ENCODE data around the gene GNRHR.
"Not testable (repeated sequence)": the region's sequence is repeated elsewhere in the genome, so short reads cannot be mapped to it uniquely, and the experiment has no call there.

Gene GNRHR

DNA sequence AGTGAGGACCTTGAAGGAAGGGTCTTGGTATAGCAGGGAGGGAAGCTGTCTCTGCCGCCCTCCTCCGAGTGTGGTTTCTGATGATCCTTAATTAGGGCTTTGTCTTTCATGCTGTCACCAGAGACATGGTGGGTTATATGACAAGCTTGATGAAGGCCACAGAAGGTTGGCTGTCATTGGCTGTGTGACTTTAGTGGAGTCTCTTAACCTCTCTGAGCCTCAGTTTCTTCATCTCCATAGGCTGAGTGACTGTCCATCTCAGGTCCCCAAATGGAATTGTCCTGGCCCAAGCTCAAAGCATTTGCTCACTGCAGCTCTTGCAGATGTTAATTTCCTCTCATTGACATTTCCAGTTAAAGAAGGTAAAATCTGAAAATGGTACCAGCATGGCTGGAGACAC lies 36.6 kb downstream of the GNRHR start:
- peaks cover 14% of the 10 kb centered on the region for H3K36me3 Mint-ChIP-seq
- H3K9me3 Mint-ChIP-seq = no peaks in the 10 kb centered on the region
- peaks cover 18% of the 10 kb centered on the region for H3K4me1 Mint-ChIP-seq
- no peak overlapping the region for H3K4me3 Mint-ChIP-seq
- no peak overlapping the region for H3K27ac Mint-ChIP-seq
- no peaks in the 10 kb centered on the region for H3K27me3 Mint-ChIP-seq

DNA sequence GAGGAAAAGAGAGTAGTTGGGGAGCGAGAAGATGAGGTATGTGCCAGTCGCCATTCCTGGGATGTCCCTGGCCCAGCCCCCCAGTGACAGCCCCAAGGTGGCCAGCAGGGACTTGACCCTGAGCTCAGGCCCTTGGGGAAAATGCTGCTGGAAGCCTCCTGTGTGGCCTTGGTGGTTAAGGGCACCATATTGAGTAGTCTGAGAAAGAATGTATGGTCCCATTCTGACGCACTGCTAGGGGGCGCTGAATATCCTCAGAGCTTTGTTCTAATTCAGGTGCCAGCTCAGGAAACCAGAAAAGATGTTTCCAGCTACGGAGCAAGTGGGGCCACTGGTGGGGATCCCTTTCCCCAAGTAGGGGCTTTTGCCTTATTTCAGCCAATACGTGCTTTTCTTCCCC lies 39.2 kb downstream of the GNRHR start:
- Mint-ChIP-seq H3K36me3 (peaks cover 11% of the 10 kb centered on the region), H3K4me3 (no peak overlapping the region), H3K27ac (no peak overlapping the region), H3K27me3 (no peaks in the 10 kb centered on the region), H3K4me1 (peaks cover 26% of the 10 kb centered on the region), H3K9me3 (no peaks in the 10 kb centered on the region)

GRCh38 chr4:67714248-67714583 lies 40.0 kb downstream of the GNRHR start:
- no peaks in the 10 kb centered on the region for H3K9me3 Mint-ChIP-seq
- H3K4me3 Mint-ChIP-seq = no peak overlapping the region
- peak overlapping the region; percentile 3 for H3K27ac Mint-ChIP-seq
- peaks cover 14% of the 10 kb centered on the region for H3K36me3 Mint-ChIP-seq
- no peaks in the 10 kb centered on the region for H3K27me3 Mint-ChIP-seq
- H3K4me1 Mint-ChIP-seq = peaks cover 31% of the 10 kb centered on the region

DNA sequence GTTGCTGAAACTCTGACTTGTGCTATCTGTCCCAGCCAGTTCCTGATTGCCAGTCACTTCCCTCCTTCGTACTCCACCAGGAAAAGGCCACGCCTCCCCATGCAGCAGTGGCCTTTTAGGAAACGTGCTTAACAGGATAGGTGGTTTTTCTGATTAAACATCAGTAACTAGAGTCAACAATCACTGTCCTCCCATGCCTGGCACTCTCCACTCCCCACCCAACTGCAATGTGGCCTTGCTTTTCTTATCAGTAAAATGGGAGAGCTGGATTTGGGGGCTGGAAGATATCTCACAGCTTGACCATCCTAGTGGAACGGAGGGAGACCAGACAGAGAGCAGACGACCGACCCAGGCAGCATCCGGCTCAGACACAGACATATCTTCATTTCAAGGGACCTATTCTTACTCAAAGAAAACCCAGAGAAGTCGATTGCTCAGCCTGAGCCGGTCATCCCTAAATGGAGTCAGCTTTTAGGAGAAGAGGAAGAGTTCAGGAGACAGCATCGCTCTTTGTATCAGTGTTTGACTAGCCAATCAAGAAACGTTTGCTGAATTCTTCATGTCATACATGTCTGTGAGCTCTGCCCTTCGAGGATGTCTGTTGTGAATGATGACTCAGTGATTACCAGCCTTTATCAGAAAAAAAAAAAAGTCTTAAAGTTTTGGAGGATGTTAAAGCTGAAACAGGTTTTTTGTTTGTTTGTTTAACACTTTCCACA lies 40.5 kb downstream of the GNRHR start:
- no peaks in the 10 kb centered on the region for H3K9me3 Mint-ChIP-seq
- H3K27ac Mint-ChIP-seq = peak overlapping the region; percentile 3
- H3K27me3 Mint-ChIP-seq = no peaks in the 10 kb centered on the region
- no peak overlapping the region for H3K4me3 Mint-ChIP-seq
- peaks cover 32% of the 10 kb centered on the region for H3K4me1 Mint-ChIP-seq
- peaks cover 15% of the 10 kb centered on the region for H3K36me3 Mint-ChIP-seq

DNA sequence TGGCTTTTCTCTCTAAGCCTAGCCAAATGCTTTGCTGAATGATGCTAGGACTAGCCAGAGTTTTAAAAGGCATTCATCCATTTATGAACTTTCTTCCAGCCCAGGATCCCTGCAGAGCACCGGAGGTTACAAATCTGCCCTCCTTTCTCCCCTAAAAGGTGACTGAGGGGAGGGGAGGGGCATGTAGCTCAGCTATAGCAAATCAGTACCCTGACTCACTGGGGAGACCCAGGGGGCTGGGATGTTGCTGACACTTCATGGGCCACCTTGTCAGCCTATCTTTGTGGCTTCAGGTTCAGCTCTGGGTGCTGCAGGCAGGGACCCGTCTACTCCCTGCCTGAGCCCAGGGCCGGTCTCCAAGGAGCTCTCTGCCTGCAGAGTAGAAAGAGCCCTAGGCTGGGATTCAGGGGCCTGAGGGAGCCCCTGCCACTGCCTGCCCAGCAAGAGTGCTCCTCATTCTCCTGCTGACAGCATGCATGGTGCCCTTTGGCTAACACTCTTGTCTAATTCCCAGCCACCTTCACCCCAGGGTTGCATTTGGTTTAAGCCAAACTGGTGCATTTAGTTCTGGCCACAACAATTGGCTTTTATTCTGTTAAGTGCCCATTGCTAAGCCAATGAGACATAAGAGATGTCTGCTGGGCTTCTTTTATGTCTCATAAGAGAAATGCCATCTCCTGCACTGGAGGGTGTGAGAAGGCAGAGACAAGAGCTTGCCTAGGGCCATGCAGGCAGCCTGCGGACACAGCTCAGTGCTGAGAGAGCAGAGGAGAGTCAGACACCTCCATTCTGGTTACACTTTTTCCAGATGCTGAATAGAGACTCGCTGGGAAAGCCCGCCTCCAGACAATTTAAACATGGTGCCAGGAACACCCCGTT lies 41.3 kb downstream of the GNRHR start:
- H3K36me3 Mint-ChIP-seq = peaks cover 19% of the 10 kb centered on the region
- no peak overlapping the region for H3K27ac Mint-ChIP-seq
- H3K4me3 Mint-ChIP-seq = no peak overlapping the region

GRCh38 chr4:67712000-67712625 lies 42.1 kb downstream of the GNRHR start:
- Mint-ChIP-seq H3K27me3 (no peaks in the 10 kb centered on the region), H3K4me1 (peaks cover 41% of the 10 kb centered on the region), H3K4me3 (no peak overlapping the region), H3K9me3 (no peaks in the 10 kb centered on the region), H3K27ac (no peak overlapping the region), H3K36me3 (peaks cover 23% of the 10 kb centered on the region)

More for the DNA sequence above, 41.3 kb downstream of the GNRHR start:
- Mint-ChIP-seq H3K27me3 (no peaks in the 10 kb centered on the region), H3K9me3 (no peaks in the 10 kb centered on the region), H3K4me1 (peaks cover 40% of the 10 kb centered on the region)

GRCh38 chr4:67706682-67707081 lies 47.5 kb downstream of the GNRHR start:
- H3K27ac Mint-ChIP-seq, H3K4me3 Mint-ChIP-seq, H3K9me3 Mint-ChIP-seq, H3K27me3 Mint-ChIP-seq: not testable (repeated sequence)
- peaks cover 27% of the 10 kb centered on the region for H3K36me3 Mint-ChIP-seq
- H3K4me1 Mint-ChIP-seq = peaks cover 65% of the 10 kb centered on the region

GRCh38 chr4:67704843-67705242 lies 49.3 kb downstream of the GNRHR start:
- H3K27me3 Mint-ChIP-seq = no peaks in the 10 kb centered on the region
- no peak overlapping the region for H3K27ac Mint-ChIP-seq
- peaks cover 26% of the 10 kb centered on the region for H3K36me3 Mint-ChIP-seq
- no peak overlapping the region for H3K4me3 Mint-ChIP-seq
- peaks cover 6% of the 10 kb centered on the region for H3K9me3 Mint-ChIP-seq
- peaks cover 66% of the 10 kb centered on the region for H3K4me1 Mint-ChIP-seq

DNA sequence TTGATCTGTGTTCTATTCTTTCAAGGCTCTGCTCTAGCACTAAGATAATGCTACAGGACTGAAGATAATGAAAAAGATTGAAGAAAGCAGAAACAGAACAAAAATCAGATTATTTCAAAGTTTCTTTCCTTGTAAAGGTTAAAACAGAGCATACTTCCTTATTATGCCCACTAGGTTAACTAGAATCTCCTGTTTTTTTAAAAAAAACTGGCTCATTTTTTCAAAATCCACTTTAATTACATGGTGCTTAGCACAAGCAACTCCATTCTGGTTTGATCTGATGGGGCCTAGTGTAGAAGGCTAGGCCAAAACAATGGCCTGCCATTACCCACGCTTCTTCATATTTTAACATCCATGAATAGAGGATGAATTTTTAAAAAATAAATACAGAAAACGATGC lies 52.0 kb downstream of the GNRHR start:
- Mint-ChIP-seq H3K27ac (no peak overlapping the region), H3K9me3 (peaks cover 6% of the 10 kb centered on the region), H3K36me3 (peaks cover 15% of the 10 kb centered on the region), H3K4me3 (peak overlapping the region; percentile 94), H3K4me1 (peaks cover 76% of the 10 kb centered on the region), H3K27me3 (no peaks in the 10 kb centered on the region)

GRCh38 chr4:67701517-67701850 lies 52.7 kb downstream of the GNRHR start:
- Mint-ChIP-seq H3K27ac (peak overlapping the region; percentile 95), H3K36me3 (peaks cover 12% of the 10 kb centered on the region), H3K4me1 (peaks cover 75% of the 10 kb centered on the region), H3K4me3 (peak overlapping the region; percentile 94), H3K9me3 (peaks cover 6% of the 10 kb centered on the region), H3K27me3 (no peaks in the 10 kb centered on the region)

- Mint-ChIP-seq H3K4me3 (peak within 1 kb of the TSS; percentile 94), H3K36me3 (peaks cover 11% of the 10 kb centered on the region), H3K27ac (peak within 1 kb of the TSS; percentile 95), H3K4me1 (peaks cover 75% of the 10 kb centered on the region), H3K27me3 (no peaks in the 10 kb centered on the region), H3K9me3 (peaks cover 5% of the 10 kb centered on the region)
Observed at GRCh38 chr4:67700738-67701516, 53.3 kb downstream of the GNRHR start, which contains the start of gene UBA6. Gene UBA6, minus strand, starts transcription at chr4:67701155. Its CDS starts 36 bp downstream, at chr4:67701119.

- no peaks in the 10 kb centered on the region for H3K9me3 Mint-ChIP-seq
- peaks cover 13% of the 10 kb centered on the region for H3K36me3 Mint-ChIP-seq
- no peaks in the 10 kb centered on the region for H3K27me3 Mint-ChIP-seq
- H3K4me1 Mint-ChIP-seq = peaks cover 74% of the 10 kb centered on the region
- peak overlapping the region; percentile 94 for H3K4me3 Mint-ChIP-seq
- H3K27ac Mint-ChIP-seq = peak overlapping the region; percentile 89
Observed at GRCh38 chr4:67700116-67700737, 54.0 kb downstream of the GNRHR start.

DNA sequence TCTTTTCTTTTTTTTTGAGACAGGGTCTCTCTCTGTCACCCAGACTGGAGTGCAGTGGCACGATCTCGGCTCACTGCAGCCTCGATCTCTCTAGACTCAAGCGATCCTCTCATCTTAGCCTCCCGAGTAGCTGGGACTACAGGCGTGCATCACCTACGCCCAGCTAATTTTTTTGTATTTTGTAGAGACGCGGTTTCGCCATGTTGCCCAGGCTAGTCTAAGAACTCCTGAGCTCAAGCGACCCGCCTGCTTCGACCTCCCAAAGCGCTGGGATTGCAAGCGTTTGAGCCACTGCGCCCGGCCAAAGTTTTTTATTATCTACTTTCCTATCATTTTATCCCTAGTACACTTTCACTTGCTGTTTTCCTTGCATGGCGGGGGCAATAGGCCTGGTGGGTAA lies 54.6 kb downstream of the GNRHR start:
- peaks cover 12% of the 10 kb centered on the region for H3K36me3 Mint-ChIP-seq
- no peak overlapping the region for H3K27ac Mint-ChIP-seq
- H3K27me3 Mint-ChIP-seq = no peaks in the 10 kb centered on the region
- H3K9me3 Mint-ChIP-seq = no peaks in the 10 kb centered on the region
- H3K4me1 Mint-ChIP-seq = peaks cover 73% of the 10 kb centered on the region
- H3K4me3 Mint-ChIP-seq = peak overlapping the region; percentile 94

DNA sequence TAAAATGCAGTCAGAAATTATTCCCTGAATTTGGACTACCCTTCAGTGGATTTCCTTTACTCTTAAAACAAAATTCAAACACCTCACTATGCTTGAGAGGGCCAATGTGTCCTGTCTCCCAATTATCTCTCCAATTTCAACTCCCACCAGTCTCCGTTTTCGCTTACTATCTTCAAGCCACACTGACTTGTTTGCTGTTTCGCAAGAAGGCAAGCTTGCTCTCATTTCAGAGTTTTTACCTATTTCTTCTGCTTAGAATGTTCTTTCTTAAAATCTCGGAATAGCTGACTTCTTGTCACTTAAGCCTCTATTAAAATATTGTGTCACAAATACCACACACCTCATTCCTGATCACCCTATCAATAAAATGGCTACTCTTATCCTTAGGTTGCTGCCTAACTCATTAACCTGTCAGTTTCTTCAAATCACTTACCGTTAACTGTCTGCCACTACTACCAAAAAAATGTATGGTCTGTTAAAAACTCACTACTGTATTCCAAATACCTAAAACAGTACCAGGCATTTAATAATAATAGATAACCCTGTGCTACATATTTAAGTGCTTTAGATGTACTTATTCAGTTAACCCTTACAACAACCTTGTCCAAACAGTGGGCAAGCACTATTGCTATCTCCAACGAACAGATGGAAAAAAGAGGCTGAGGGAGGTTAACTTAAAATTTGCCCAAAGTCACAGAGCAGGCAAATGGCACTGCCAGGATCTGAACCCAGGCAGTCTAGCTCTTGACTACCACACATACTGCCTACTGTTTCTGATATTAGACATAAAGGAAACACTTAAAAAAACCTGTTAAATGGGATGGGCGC lies 56.1 kb downstream of the GNRHR start:
- Mint-ChIP-seq H3K27me3 (no peaks in the 10 kb centered on the region), H3K36me3 (peaks cover 15% of the 10 kb centered on the region), H3K4me1 (peaks cover 66% of the 10 kb centered on the region), H3K27ac (peak overlapping the region; percentile 1), H3K4me3 (no peak overlapping the region), H3K9me3 (no peaks in the 10 kb centered on the region)
